ENCODE data around the gene SSTR3. TPM values are rescaled to one million over a fixed set of nuclear protein-coding genes. Genes with fewer than 3 reads are reported as not detected.

Gene SSTR3
- total and polyA plus RNA-seq, 2 donors (not counting 1 experiment from before 2014, with no cell fraction given), result 0.64 to 0.98 TPM

DNA sequence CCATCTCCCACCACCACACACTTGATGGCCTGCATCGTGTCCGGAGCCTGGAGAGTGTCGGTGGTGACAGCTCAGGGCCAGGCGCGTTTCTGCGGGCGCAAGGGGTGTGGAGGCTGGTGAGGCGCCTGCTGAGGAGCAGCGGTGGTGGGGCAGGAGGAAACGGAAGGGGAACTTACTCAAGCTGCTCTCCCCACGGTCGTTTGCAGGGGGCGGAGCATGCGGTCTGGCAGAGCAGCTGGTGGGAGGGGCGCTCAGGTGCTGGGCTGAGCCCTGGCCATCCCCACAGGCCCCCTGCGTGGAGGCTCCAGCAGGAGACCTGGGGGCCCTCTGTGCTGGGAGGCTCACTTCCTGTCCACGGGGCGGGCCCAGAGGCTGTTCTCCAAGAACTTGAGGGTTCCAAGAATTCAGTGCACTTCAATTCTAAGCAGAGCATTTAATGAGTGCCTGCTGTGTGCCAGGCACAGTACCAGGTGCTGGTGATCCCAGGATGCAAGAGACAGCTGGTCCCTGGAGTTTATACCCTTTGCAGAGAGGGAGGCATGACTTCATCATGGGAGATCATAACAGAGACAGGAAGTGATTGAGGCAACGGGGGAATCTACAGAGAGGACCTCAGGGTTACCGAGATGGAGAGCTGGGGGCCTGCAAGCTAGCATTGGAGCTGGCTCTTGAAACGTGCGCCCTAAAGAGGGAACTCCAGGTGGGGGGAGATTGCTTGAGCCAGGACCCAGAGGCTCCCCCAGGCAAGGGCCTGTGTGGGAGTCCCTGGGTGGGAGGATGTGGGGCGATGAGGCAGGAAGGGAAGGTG lies 32.0 kb upstream of the SSTR3 start, which contains the start of gene RAC2:
RAC2 (minus strand) TSS at position 156 of the 808 bp plus-strand sequence; CDS start at position 35, 121 bp downstream.
- Histone ChIP-seq H3K9ac (ENCODE audit: low read length) (peak within 1 kb of the TSS; percentile 92), H3K4me2 (replicated peaks; ENCODE audit: low read depth, low read length, poor library complexity, severe bottlenecking) (peak within 1 kb of the TSS; percentile 98), H4K20me1 (ENCODE audit: control insufficient read depth, insufficient read depth, low read length, poor library complexity, severe bottlenecking) (peaks cover 43% of the 10 kb centered on the region), H3K4me3 (ENCODE audit: control extremely low read depth in 1 of 5, extremely low read depth in 1 of 5, insufficient read depth in 1 of 5, low read depth in 2 of 5, low read length in 4 of 5) (peak within 1 kb of the TSS; percentile 88 to 99 (median 97)), H2AFZ (ENCODE audit: insufficient read depth, low read depth, low read length, poor library complexity, severe bottlenecking) (peak within 1 kb of the TSS; percentile 54), H3K9me3 (ENCODE audit: control extremely low read depth in 1 of 3, control insufficient read depth in 2 of 3, insufficient read depth in 1 of 3, low read length in 2 of 3) (no peaks in the 10 kb centered on the region), H3K27ac (ENCODE audit: low read length in 2 of 2) (peak within 1 kb of the TSS; percentile 80 to 86), H3K36me3 (replicated peaks in 1 of 2; ENCODE audit: control extremely low read depth in 1 of 2, control insufficient read depth in 1 of 2, extremely low read depth in 1 of 2, insufficient read depth in 2 of 2, low read length in 1 of 2) (peaks cover 0 to 28% of the 10 kb centered on the region in 2 experiments), H3K27me3 (replicated peaks in 1 of 4; ENCODE audit: control extremely low read depth in 1 of 4, control insufficient read depth in 3 of 4, insufficient read depth in 4 of 4, low read length in 3 of 4) (no peaks in the 10 kb centered on the region), H3K79me2 (ENCODE audit: control insufficient read depth, insufficient read depth, low read length) (peaks cover 49% of the 10 kb centered on the region), H3K4me1 (ENCODE audit: control insufficient read depth in 2 of 2, insufficient read depth in 2 of 2, low read length in 2 of 2) (peaks cover 50 to 68% of the 10 kb centered on the region in 2 donors)
- H3K4me1 Mint-ChIP-seq, result peaks cover 77% of the 10 kb centered on the region
- ChIA-PET POLR2A (interaction anchor here (0.7 to 5.5 kb wide), 9 partner anchors 15 to 447 kb away, joined by 3 to 83 read pairs (median 16); partner anchors contain the start of gene MFNG), CTCF (interaction anchor here (0.7 to 17.0 kb wide), 12 partner anchors 8 to 322 kb away, joined by 3 to 377 read pairs (median 9); no protein-coding TSS in a partner anchor)
- intact Hi-C loops (cut with micrococcal nuclease), result loop anchor here (1.0 to 10.0 kb wide), 5 partner anchors 17 to 717 kb away; partner anchors contain the start of genes ANKRD54, EIF3D, EIF3L and GGA1
- no peaks in the 10 kb centered on the region for H3K27me3 Mint-ChIP-seq
- H3K9me3 Mint-ChIP-seq (ENCODE audit: insufficient read depth), result no peaks in the 10 kb centered on the region
- H3K27ac Mint-ChIP-seq, result peak within 1 kb of the TSS; percentile 89
- peak; percentile 65 for ATAC-seq (ENCODE audit: low read depth)
- 0% methylated on average over 23 of the region's 23 CpGs for WGBS (ENCODE audit: insufficient coverage)
- no peak for TF ChIP-seq EZH2 (IDR thresholded peaks at IDR 0.05; ENCODE audit: borderline replicate concordance, insufficient read depth, low read depth, low read length, poor library complexity, severe bottlenecking)
- TF ChIP-seq, protein P1, sequence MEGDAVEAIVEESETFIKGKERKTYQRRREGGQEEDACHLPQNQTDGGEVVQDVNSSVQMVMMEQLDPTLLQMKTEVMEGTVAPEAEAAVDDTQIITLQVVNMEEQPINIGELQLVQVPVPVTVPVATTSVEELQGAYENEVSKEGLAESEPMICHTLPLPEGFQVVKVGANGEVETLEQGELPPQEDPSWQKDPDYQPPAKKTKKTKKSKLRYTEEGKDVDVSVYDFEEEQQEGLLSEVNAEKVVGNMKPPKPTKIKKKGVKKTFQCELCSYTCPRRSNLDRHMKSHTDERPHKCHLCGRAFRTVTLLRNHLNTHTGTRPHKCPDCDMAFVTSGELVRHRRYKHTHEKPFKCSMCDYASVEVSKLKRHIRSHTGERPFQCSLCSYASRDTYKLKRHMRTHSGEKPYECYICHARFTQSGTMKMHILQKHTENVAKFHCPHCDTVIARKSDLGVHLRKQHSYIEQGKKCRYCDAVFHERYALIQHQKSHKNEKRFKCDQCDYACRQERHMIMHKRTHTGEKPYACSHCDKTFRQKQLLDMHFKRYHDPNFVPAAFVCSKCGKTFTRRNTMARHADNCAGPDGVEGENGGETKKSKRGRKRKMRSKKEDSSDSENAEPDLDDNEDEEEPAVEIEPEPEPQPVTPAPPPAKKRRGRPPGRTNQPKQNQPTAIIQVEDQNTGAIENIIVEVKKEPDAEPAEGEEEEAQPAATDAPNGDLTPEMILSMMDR (IDR thresholded peaks at IDR 0.05), result no peak
- DNase-seq, result peak; percentile 94
- H3K4me3 Mint-ChIP-seq, result peak within 1 kb of the TSS; percentile 97

All from B cell (primary cell).